Trophoblast cell (in vitro differentiated cells and primary cell): ENCODE data around the gene C10orf71.

Experiments used
- DNase-seq, 2 donors: peaks; one replicate each; pipeline ENCODE4 v3.0.0-alpha.2; 2016
- H2AFZ ChIP-seq: 2 replicates; pipeline ENCODE4 v1.6.1; 2013; ENCODE audit warnings: low read length, moderate library complexity, mild to moderate bottlenecking; ENCODE audit not compliant: insufficient read depth, poor library complexity
- H2AK5ac ChIP-seq: 2 replicates; pipeline ENCODE4 v1.6.1; 2013; ENCODE audit warnings: mild to moderate bottlenecking, low read length
- H2BK120ac ChIP-seq: 2 replicates; pipeline ENCODE4 v1.6.1; 2013; ENCODE audit warnings: low read length, mild to moderate bottlenecking, moderate library complexity; ENCODE audit not compliant: insufficient read depth, poor library complexity
- H2BK12ac ChIP-seq: 2 replicates; pipeline ENCODE4 v1.6.1; 2013; ENCODE audit warnings: mild to moderate bottlenecking, low read length, moderate library complexity
- H2BK5ac ChIP-seq: 2 replicates; pipeline ENCODE4 v1.6.1; 2013; ENCODE audit warnings: low read length, low read depth, moderate library complexity, mild to moderate bottlenecking; ENCODE audit not compliant: poor library complexity
- H3K14ac ChIP-seq: 2 replicates; pipeline ENCODE4 v1.6.1; 2013; ENCODE audit warnings: mild to moderate bottlenecking, low read length
- H3K18ac ChIP-seq: 2 replicates; pipeline ENCODE4 v1.6.1; 2013; ENCODE audit warnings: mild to moderate bottlenecking, low read length
- H3K23ac ChIP-seq: 2 replicates; pipeline ENCODE4 v1.6.1; 2013; ENCODE audit warnings: low read length
- H3K27ac ChIP-seq: 2 replicates; pipeline ENCODE4 v1.5.1; 2013; ENCODE audit warnings: low read depth, mild to moderate bottlenecking, inconsistent platforms, low read length, moderate library complexity
- H3K27me3 ChIP-seq: 2 replicates; pipeline ENCODE4 v1.6.1; 2013; ENCODE audit warnings: inconsistent platforms, mild to moderate bottlenecking, low read length, moderate library complexity; ENCODE audit not compliant: insufficient read depth
- H3K36me3 ChIP-seq, 2 experiments: 1 replicate in 1 of 2; 2 replicates in 1 of 2; pipeline ENCODE4 v1.6.1; 2013; ENCODE audit warnings: low read length in 2 of 2, mild to moderate bottlenecking in 2 of 2, moderate library complexity in 1 of 2; ENCODE audit not compliant: insufficient read depth in 2 of 2, control insufficient read depth in 1 of 2
- H3K4ac ChIP-seq: 2 replicates; pipeline ENCODE4 v1.6.1; 2013; ENCODE audit warnings: low read depth, mild to moderate bottlenecking, low read length, moderate library complexity
- H3K4me1 ChIP-seq, 2 experiments: 1 replicate in 1 of 2; 2 replicates in 1 of 2; pipeline ENCODE4 v1.6.1; 2013; ENCODE audit warnings: low read length in 2 of 2, mild to moderate bottlenecking in 2 of 2, moderate library complexity in 1 of 2; ENCODE audit not compliant: insufficient read depth in 2 of 2, control insufficient read depth in 1 of 2
- H3K4me2 ChIP-seq: 2 replicates; pipeline ENCODE4 v1.6.1; 2013; ENCODE audit warnings: inconsistent platforms, mild to moderate bottlenecking, low read length, moderate library complexity
- H3K4me3 ChIP-seq: 2 replicates; pipeline ENCODE4 v1.5.1; 2013; ENCODE audit warnings: mild to moderate bottlenecking, low read depth, low read length, inconsistent platforms
- H3K79me1 ChIP-seq: one replicate; pipeline ENCODE4 v1.6.1; 2013; ENCODE audit warnings: low read length
- H3K79me2 ChIP-seq: 2 replicates; pipeline ENCODE4 v1.6.1; 2013; ENCODE audit warnings: low read length, mild to moderate bottlenecking; ENCODE audit not compliant: control insufficient read depth, insufficient read depth, poor library complexity
- H3K9ac ChIP-seq: 2 replicates; pipeline ENCODE4 v1.6.1; 2013; ENCODE audit warnings: mild to moderate bottlenecking, low read length
- H3K9me3 ChIP-seq: 2 replicates; pipeline ENCODE4 v1.6.1; 2013; ENCODE audit warnings: low read depth, mild to moderate bottlenecking, control low read depth, inconsistent platforms, low read length; ENCODE audit not compliant: insufficient read depth
- H4K12ac ChIP-seq: 2 replicates; pipeline ENCODE4 v1.6.1; 2013; ENCODE audit warnings: low read depth, mild to moderate bottlenecking, low read length, moderate library complexity
- H4K8ac ChIP-seq: 2 replicates; pipeline ENCODE4 v1.6.1; 2013; ENCODE audit warnings: low read depth, mild to moderate bottlenecking, low read length, moderate library complexity
- H4K91ac ChIP-seq: one replicate; pipeline ENCODE4 v1.6.1; 2013; ENCODE audit warnings: low read depth, mild to moderate bottlenecking, low read length, moderate library complexity
- WGBS: extraction: QIAGEN DNeasy Blood & Tissue Kit; methylation state at CpG from one replicate; pipeline ENCODE4 v1.1.7; 2013; ENCODE audit warnings: missing lambda C conversion rate; ENCODE audit not compliant: insufficient read length, insufficient coverage; ENCODE audit errors: extremely low coverage; 5-methylcytosine and 5-hydroxymethylcytosine counted together

The C10orf71 gene

GRCh38 chr10:49265885-49266284, 33.1 kb upstream of the C10orf71 start:
- H3K27me3 ChIP-seq, result no peaks in the 10 kb centered on the region
- no peak overlapping the region for H4K8ac ChIP-seq
- H3K4me3 ChIP-seq, result no peak overlapping the region
- no peak overlapping the region for H2BK120ac ChIP-seq
- no peak overlapping the region for H3K9ac ChIP-seq
- H2BK12ac ChIP-seq, result no peak overlapping the region
- H2AFZ ChIP-seq, result no peak overlapping the region
- H3K4ac ChIP-seq, result no peak overlapping the region
- H3K36me3 ChIP-seq, result no peaks in the 10 kb centered on the region
- peaks cover 9 to 11% of the 10 kb centered on the region in 2 experiments for H3K4me1 ChIP-seq
- DNase-seq, result no peak
- no CpG with 5 or more reads among the region's 1 CpG for WGBS
- no peak overlapping the region for H3K23ac ChIP-seq
- no peak overlapping the region for H4K91ac ChIP-seq
- no peak overlapping the region for H3K14ac ChIP-seq
- H3K9me3 ChIP-seq, result peaks cover 5% of the 10 kb centered on the region
- no peak overlapping the region for H3K18ac ChIP-seq
- H4K12ac ChIP-seq, result no peak overlapping the region
- H3K27ac ChIP-seq, result no peak overlapping the region
- no peak overlapping the region for H2BK5ac ChIP-seq
- no peak overlapping the region for H3K4me2 ChIP-seq
- H3K79me1 ChIP-seq, result no peaks in the 10 kb centered on the region
- H3K79me2 ChIP-seq, result no peaks in the 10 kb centered on the region
- no peak overlapping the region for H2AK5ac ChIP-seq

DNA sequence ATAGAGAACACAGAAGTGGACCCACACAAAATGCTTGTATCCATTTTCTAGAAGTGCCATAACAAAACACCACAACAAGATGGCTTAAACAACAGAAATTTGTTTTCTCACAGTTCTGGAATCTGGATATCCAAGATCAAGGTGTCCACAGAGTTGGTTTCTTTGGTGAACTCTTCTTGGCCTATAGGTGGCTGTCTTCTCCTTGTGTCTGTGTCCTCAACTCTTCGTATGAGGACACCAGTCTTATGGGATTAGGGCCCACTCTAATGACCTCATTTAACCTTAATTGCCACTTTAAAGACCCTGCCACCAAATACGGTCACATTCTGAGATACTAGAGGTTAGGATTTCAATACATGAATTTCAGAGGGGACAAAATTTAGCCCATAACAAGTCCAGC, 30.8 kb upstream of the C10orf71 start:
- H2BK12ac ChIP-seq, result no peak overlapping the region
- peaks cover 5 to 13% of the 10 kb centered on the region in 2 experiments for H3K4me1 ChIP-seq
- no peak overlapping the region for H2BK120ac ChIP-seq
- no peak overlapping the region for H3K4ac ChIP-seq
- H2AK5ac ChIP-seq, result no peak overlapping the region
- H4K12ac ChIP-seq, result no peak overlapping the region
- H3K14ac ChIP-seq, result no peak overlapping the region
- no CpG with 5 or more reads among the region's 2 CpGs for WGBS
- no peak overlapping the region for H4K91ac ChIP-seq
- no peak overlapping the region for H2AFZ ChIP-seq
- H4K8ac ChIP-seq, result no peak overlapping the region
- no peaks in the 10 kb centered on the region for H3K79me1 ChIP-seq
- H3K23ac ChIP-seq, result no peak overlapping the region
- H3K36me3 ChIP-seq, result no peaks in the 10 kb centered on the region
- no peaks in the 10 kb centered on the region for H3K79me2 ChIP-seq
- H3K27me3 ChIP-seq, result no peaks in the 10 kb centered on the region
- no peak for DNase-seq
- no peak overlapping the region for H2BK5ac ChIP-seq
- no peak overlapping the region for H3K27ac ChIP-seq
- H3K9me3 ChIP-seq, result peaks cover 3% of the 10 kb centered on the region
- H3K9ac ChIP-seq, result no peak overlapping the region
- H3K18ac ChIP-seq, result no peak overlapping the region
- H3K4me3 ChIP-seq, result no peak overlapping the region
- H3K4me2 ChIP-seq, result no peak overlapping the region

DNA sequence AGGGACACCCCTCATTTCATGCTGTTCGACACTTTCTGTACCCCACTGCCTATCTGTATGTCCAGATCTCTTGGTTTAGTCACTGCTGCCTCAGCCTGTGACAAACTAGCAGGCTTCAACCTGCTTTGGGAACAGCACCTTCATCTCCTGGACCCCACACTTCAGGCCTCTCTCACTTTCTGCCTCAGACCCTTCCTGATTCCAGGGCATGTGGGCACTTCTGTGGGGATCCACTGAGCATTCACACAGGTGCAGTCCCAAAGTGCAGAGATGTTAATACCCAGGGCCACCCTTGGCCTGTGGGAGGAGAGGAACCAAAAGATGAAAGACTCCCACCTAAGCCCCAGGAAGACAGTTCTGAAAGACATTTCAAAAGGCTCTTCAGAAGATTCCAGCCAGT, 29.4 kb upstream of the C10orf71 start:
- Histone ChIP-seq H2AFZ (no peak overlapping the region), H2BK5ac (no peak overlapping the region), H3K23ac (no peak overlapping the region), H3K9ac (no peak overlapping the region), H4K8ac (no peak overlapping the region), H4K91ac (no peak overlapping the region), H3K36me3 (no peaks in the 10 kb centered on the region), H3K27me3 (no peaks in the 10 kb centered on the region), H2BK12ac (no peak overlapping the region), H4K12ac (no peak overlapping the region), H3K4me1 (peaks cover 5 to 13% of the 10 kb centered on the region in 2 experiments), H3K14ac (no peak overlapping the region), H3K79me1 (no peaks in the 10 kb centered on the region), H3K9me3 (peaks cover 1% of the 10 kb centered on the region), H3K4me2 (no peak overlapping the region), H3K4me3 (no peak overlapping the region), H3K79me2 (no peaks in the 10 kb centered on the region), H3K18ac (no peak overlapping the region), H2AK5ac (no peak overlapping the region), H3K4ac (no peak overlapping the region), H3K27ac (no peak overlapping the region), H2BK120ac (no peak overlapping the region)
- DNase-seq, result no peak
- WGBS, result no CpG with 5 or more reads among the region's 1 CpG

- H3K9me3 ChIP-seq, result no peaks in the 10 kb centered on the region
- no peaks in the 10 kb centered on the region for H3K79me1 ChIP-seq
- no peak overlapping the region for H3K27ac ChIP-seq
- H3K4ac ChIP-seq, result no peak overlapping the region
- no peak overlapping the region for H2AK5ac ChIP-seq
- no peak overlapping the region for H3K14ac ChIP-seq
- no peak overlapping the region for H2AFZ ChIP-seq
- no peak overlapping the region for H4K91ac ChIP-seq
- no CpG with 5 or more reads among the region's 2 CpGs for WGBS
- H3K9ac ChIP-seq, result no peak overlapping the region
- H3K18ac ChIP-seq, result no peak overlapping the region
- H2BK12ac ChIP-seq, result no peak overlapping the region
- peaks cover 5 to 13% of the 10 kb centered on the region in 2 experiments for H3K4me1 ChIP-seq
- no peak for DNase-seq
- H3K23ac ChIP-seq, result no peak overlapping the region
- no peak overlapping the region for H4K8ac ChIP-seq
- no peak overlapping the region for H2BK120ac ChIP-seq
- no peaks in the 10 kb centered on the region for H3K36me3 ChIP-seq
- no peaks in the 10 kb centered on the region for H3K27me3 ChIP-seq
- H3K4me2 ChIP-seq, result no peak overlapping the region
- no peaks in the 10 kb centered on the region for H3K79me2 ChIP-seq
- H2BK5ac ChIP-seq, result no peak overlapping the region
- peak overlapping the region; percentile 6 for H3K4me3 ChIP-seq
- no peak overlapping the region for H4K12ac ChIP-seq
Measured at GRCh38 chr10:49270565-49270964, 28.4 kb upstream of the C10orf71 start.
